Measurements from ENCODE around the gene SLC17A1.

Gene SLC17A1

GRCh38 chr6:25832670-25833069 lies 818 bp upstream of the SLC17A1 start:
- ATAC-seq = no peak
- TF ChIP-seq ZNF70 (CRISPR knock-in tag; IDR thresholded peaks at IDR 0.05) (no peak), PATZ1 (CRISPR knock-in tag; IDR thresholded peaks at IDR 0.05; ENCODE audit: borderline replicate concordance) (no peak), GLIS3 (CRISPR knock-in tag; IDR thresholded peaks at IDR 0.05) (no peak), CSRNP3 (CRISPR knock-in tag; IDR thresholded peaks at IDR 0.05) (no peak)

- TF ChIP-seq ZNF70 (CRISPR knock-in tag; IDR thresholded peaks at IDR 0.05) (no peak), CSDC2 (CRISPR knock-in tag; IDR thresholded peaks at IDR 0.05) (no peak), PPARA (CRISPR knock-in tag; IDR thresholded peaks at IDR 0.05; ENCODE audit: borderline replicate concordance) (no peak), PATZ1 (CRISPR knock-in tag; IDR thresholded peaks at IDR 0.05; ENCODE audit: borderline replicate concordance) (no peak), POU6F1 (CRISPR knock-in tag; IDR thresholded peaks at IDR 0.05; ENCODE audit: borderline replicate concordance, low read depth) (no peak), TOX (CRISPR knock-in tag; IDR thresholded peaks at IDR 0.05; ENCODE audit: borderline replicate concordance) (no peak), CREB5 (CRISPR knock-in tag; IDR thresholded peaks at IDR 0.05; ENCODE audit: low read depth) (no peak), ZFP3 (CRISPR knock-in tag; IDR thresholded peaks at IDR 0.05) (no peak), BACH2 (CRISPR knock-in tag; IDR thresholded peaks at IDR 0.05; ENCODE audit: borderline replicate concordance) (no peak), ARNTL (CRISPR knock-in tag; IDR thresholded peaks at IDR 0.05; ENCODE audit: borderline replicate concordance, low read depth) (no peak), TSHZ2 (CRISPR knock-in tag; IDR thresholded peaks at IDR 0.05) (no peak)
- ATAC-seq = no peak
Observed at GRCh38 chr6:25832307-25832662, 433 bp upstream of the SLC17A1 start.

GRCh38 chr6:25830458-25830857 lies 1.4 kb downstream of the SLC17A1 start:
- TF ChIP-seq ZFP3 (CRISPR knock-in tag; IDR thresholded peaks at IDR 0.05) (no peak), TCF4 (CRISPR knock-in tag; IDR thresholded peaks at IDR 0.05; ENCODE audit: borderline replicate concordance) (no peak), ZNF70 (CRISPR knock-in tag; IDR thresholded peaks at IDR 0.05) (no peak), PPARA (CRISPR knock-in tag; IDR thresholded peaks at IDR 0.05; ENCODE audit: borderline replicate concordance) (no peak), CREB5 (CRISPR knock-in tag; IDR thresholded peaks at IDR 0.05; ENCODE audit: low read depth) (no peak), CSRNP3 (CRISPR knock-in tag; IDR thresholded peaks at IDR 0.05) (no peak), TOX (CRISPR knock-in tag; IDR thresholded peaks at IDR 0.05; ENCODE audit: borderline replicate concordance) (no peak), ISL1 (CRISPR knock-in tag; IDR thresholded peaks at IDR 0.05) (no peak), BACH2 (CRISPR knock-in tag; IDR thresholded peaks at IDR 0.05; ENCODE audit: borderline replicate concordance) (no peak), OSR1 (CRISPR knock-in tag; IDR thresholded peaks at IDR 0.05) (no peak)
- ATAC-seq = no peak
